ENCODE measurements around the gene RSL1D1.
A peak's percentile ranks its signal among the peaks of the same experiment; 100 is the strongest.

RSL1D1 gene

GRCh38 chr16:11848842-11849241 is 2.5 kb downstream of the RSL1D1 start:
- Histone ChIP-seq H3K4me3 (ENCODE audit: control insufficient read depth in 1 of 7, extremely low read depth in 1 of 7, insufficient read depth in 4 of 7, low read depth in 2 of 7, low read length in 6 of 7) (no peak overlapping the region), H3K9me3 (ENCODE audit: control extremely low read depth in 1 of 5, control insufficient read depth in 4 of 5, insufficient read depth in 2 of 5, low read depth in 1 of 5, low read length in 4 of 5) (no peaks in the 10 kb centered on the region), H3K27ac (ENCODE audit: insufficient read depth in 1 of 2, low read depth in 1 of 2, low read length in 2 of 2, poor library complexity in 1 of 2, severe bottlenecking in 2 of 2) (no peak overlapping the region), H3K4me1 (ENCODE audit: control extremely low read depth in 1 of 4, control insufficient read depth in 4 of 4, insufficient read depth in 4 of 4, low read length in 3 of 4) (peaks cover 3 to 29% (median 22%) of the 10 kb centered on the region in 4 experiments), H3K36me3 (ENCODE audit: control insufficient read depth in 4 of 4, insufficient read depth in 4 of 4, low read length in 3 of 4) (peaks cover 19 to 54% (median 42%) of the 10 kb centered on the region in 4 experiments), H3K27me3 (replicated peaks in 2 of 5; ENCODE audit: control insufficient read depth in 4 of 5, insufficient read depth in 5 of 5, low read length in 4 of 5) (no peaks in the 10 kb centered on the region)
- ChIA-PET POLR2A (no interaction called here), CTCF (interaction anchor here (0.5 to 1.2 kb wide), 4 partner anchors 20 to 826 kb away, joined by 3 to 4 read pairs (median 3); partner anchors contain the start of gene ZC3H7A)
- DNase-seq = no peak
- 100% methylated on average over 1 of the region's 3 CpGs for WGBS (ENCODE audit: insufficient coverage)

DNA sequence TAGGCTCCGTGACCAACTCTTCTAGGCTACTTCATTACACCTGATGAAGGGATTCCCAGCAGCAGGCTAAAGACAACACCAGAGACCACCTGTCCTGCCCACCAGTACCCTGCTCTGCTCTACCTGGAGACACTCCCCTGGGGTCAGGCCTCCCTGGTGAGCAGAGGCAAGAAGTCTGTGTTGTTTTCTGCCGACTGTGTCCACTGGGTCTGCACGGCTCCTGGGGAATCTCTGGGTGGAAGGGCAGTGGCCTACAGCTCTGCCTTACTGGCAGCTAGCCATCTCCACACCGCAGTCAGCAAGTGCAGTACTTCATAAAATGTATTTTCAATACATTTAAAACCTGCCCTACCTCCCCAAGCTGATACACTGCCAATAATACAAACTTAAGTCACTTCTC is 6.8 kb downstream of the RSL1D1 start:
- ChIA-PET POLR2A (no interaction called here), CTCF (interaction anchor here (1.5 to 2.0 kb wide), 2 partner anchors 13 to 14 kb away, joined by 3 to 4 read pairs; no protein-coding TSS in a partner anchor)
- H3K9me3 ChIP-seq (ENCODE audit: control extremely low read depth in 1 of 5, control insufficient read depth in 4 of 5, insufficient read depth in 2 of 5, low read depth in 1 of 5, low read length in 4 of 5) = no peaks in the 10 kb centered on the region
- no peak overlapping the region for H3K4me3 ChIP-seq (ENCODE audit: control insufficient read depth in 1 of 7, extremely low read depth in 1 of 7, insufficient read depth in 4 of 7, low read depth in 2 of 7, low read length in 6 of 7)
- peaks cover 23 to 91% (median 67%) of the 10 kb centered on the region in 4 experiments for H3K36me3 ChIP-seq (ENCODE audit: control insufficient read depth in 4 of 4, insufficient read depth in 4 of 4, low read length in 3 of 4)
- H3K4me1 ChIP-seq (ENCODE audit: control extremely low read depth in 1 of 4, control insufficient read depth in 4 of 4, insufficient read depth in 4 of 4, low read length in 3 of 4) = peaks cover 0 to 6% (median 1%) of the 10 kb centered on the region in 4 experiments
- H3K27ac ChIP-seq (ENCODE audit: insufficient read depth in 1 of 2, low read depth in 1 of 2, low read length in 2 of 2, poor library complexity in 1 of 2, severe bottlenecking in 2 of 2) = peak overlapping the region in 1 of 2 experiments; percentile 12
- 100% methylated on average over 2 of the region's 4 CpGs for WGBS (ENCODE audit: insufficient coverage)
- DNase-seq = no peak
- no peaks in the 10 kb centered on the region for H3K27me3 ChIP-seq (replicated peaks in 2 of 5; ENCODE audit: control insufficient read depth in 4 of 5, insufficient read depth in 5 of 5, low read length in 4 of 5)

DNA sequence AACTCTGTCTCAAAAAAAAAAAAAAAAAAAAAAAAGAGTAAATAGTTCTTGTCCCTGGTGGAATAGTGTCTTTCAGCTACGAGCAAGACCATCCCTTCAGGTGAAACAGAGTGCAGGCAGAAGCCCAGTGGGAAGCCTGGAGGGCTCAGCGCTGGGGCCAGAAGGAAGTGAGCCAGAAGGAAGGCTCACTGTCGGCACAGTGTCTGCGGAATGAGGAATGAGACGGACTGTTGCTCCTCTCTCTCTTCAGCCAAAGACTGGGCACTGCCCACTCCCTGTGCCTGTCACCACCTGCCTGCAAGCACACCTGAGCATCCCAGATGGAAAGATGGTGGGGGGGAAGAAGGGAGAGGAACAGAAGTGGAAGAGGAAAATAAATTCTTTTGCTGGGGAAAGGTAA is 7.5 kb downstream of the RSL1D1 start:
- Histone ChIP-seq H3K36me3 (ENCODE audit: control insufficient read depth in 4 of 4, insufficient read depth in 4 of 4, low read length in 3 of 4) (peaks cover 25 to 90% (median 67%) of the 10 kb centered on the region in 4 experiments), H3K4me1 (ENCODE audit: control extremely low read depth in 1 of 4, control insufficient read depth in 4 of 4, insufficient read depth in 4 of 4, low read length in 3 of 4) (peaks cover 0 to 4% (median 0%) of the 10 kb centered on the region in 4 experiments), H3K27me3 (replicated peaks in 2 of 5; ENCODE audit: control insufficient read depth in 4 of 5, insufficient read depth in 5 of 5, low read length in 4 of 5) (no peaks in the 10 kb centered on the region), H3K9me3 (ENCODE audit: control extremely low read depth in 1 of 5, control insufficient read depth in 4 of 5, insufficient read depth in 2 of 5, low read depth in 1 of 5, low read length in 4 of 5) (no peaks in the 10 kb centered on the region), H3K4me3 (ENCODE audit: control insufficient read depth in 1 of 7, extremely low read depth in 1 of 7, insufficient read depth in 4 of 7, low read depth in 2 of 7, low read length in 6 of 7) (no peak overlapping the region), H3K27ac (ENCODE audit: insufficient read depth in 1 of 2, low read depth in 1 of 2, low read length in 2 of 2, poor library complexity in 1 of 2, severe bottlenecking in 2 of 2) (peak overlapping the region in 1 of 2 experiments; percentile 12)
- DNase-seq = no peak
- no CpG with 5 or more reads among the region's 5 CpGs for WGBS (ENCODE audit: insufficient coverage)
- ChIA-PET CTCF (interaction anchor here (1.5 to 2.0 kb wide), 2 partner anchors 12 to 14 kb away, joined by 3 to 4 read pairs; no protein-coding TSS in a partner anchor), POLR2A (no interaction called here)

DNA sequence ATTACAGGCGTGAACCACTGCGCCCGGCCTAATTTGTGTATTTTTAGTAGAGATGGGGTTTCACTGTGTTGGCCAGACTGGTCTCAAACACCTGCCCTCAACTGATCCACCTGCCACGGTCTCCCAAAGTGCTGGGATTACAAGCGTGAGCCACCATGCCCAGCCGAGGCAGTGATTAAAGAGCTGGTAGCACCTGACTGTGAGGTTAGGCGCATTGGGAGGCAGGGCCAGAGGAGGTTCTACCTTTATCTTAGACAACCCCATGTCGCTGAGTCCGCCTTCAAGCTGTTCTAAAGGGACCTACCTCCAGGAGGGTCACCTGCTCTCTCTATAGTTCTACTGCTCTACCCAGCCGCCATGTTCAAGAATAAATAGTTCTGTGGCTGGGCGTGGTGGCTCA is 8.1 kb downstream of the RSL1D1 start:
- 94% methylated on average over 10 of the region's 11 CpGs for WGBS (ENCODE audit: insufficient coverage)
- H3K27ac ChIP-seq (ENCODE audit: insufficient read depth in 1 of 2, low read depth in 1 of 2, low read length in 2 of 2, poor library complexity in 1 of 2, severe bottlenecking in 2 of 2) = no peak overlapping the region
- no peaks in the 10 kb centered on the region for H3K27me3 ChIP-seq (replicated peaks in 2 of 5; ENCODE audit: control insufficient read depth in 4 of 5, insufficient read depth in 5 of 5, low read length in 4 of 5)
- ChIA-PET POLR2A (no interaction called here), CTCF (no interaction called here)
- H3K36me3 ChIP-seq (ENCODE audit: control insufficient read depth in 4 of 4, insufficient read depth in 4 of 4, low read length in 3 of 4) = peaks cover 26 to 90% (median 65%) of the 10 kb centered on the region in 4 experiments
- no peaks in the 10 kb centered on the region for H3K4me1 ChIP-seq (ENCODE audit: control extremely low read depth in 1 of 4, control insufficient read depth in 4 of 4, insufficient read depth in 4 of 4, low read length in 3 of 4)
- no peak overlapping the region for H3K4me3 ChIP-seq (ENCODE audit: control insufficient read depth in 1 of 7, extremely low read depth in 1 of 7, insufficient read depth in 4 of 7, low read depth in 2 of 7, low read length in 6 of 7)
- H3K9me3 ChIP-seq (ENCODE audit: control extremely low read depth in 1 of 5, control insufficient read depth in 4 of 5, insufficient read depth in 2 of 5, low read depth in 1 of 5, low read length in 4 of 5) = no peaks in the 10 kb centered on the region
- no peak for DNase-seq

DNA sequence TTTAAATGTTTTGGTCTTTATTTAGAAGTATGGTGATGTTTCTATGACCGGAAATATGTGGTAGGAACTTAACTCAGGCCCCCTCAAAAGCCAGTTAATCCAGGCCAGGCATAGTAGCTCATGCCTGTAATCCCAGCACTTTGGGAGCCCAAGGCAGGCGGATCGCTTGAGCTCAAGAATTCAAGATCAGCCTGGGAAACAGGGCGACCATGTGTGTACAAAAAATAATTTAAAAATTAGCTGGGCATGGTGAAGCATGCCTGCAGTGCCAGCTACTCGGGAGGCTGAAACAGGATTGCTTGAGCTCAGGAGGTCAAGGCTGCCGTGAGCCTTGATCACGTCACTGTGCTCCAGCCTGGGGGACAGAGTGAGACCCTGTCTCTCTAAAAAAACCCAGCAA is 10.3 kb downstream of the RSL1D1 start:
- Histone ChIP-seq H3K27me3 (replicated peaks in 2 of 5; ENCODE audit: control insufficient read depth in 4 of 5, insufficient read depth in 5 of 5, low read length in 4 of 5) (no peaks in the 10 kb centered on the region), H3K36me3 (ENCODE audit: control insufficient read depth in 4 of 4, insufficient read depth in 4 of 4, low read length in 3 of 4) (peaks cover 28 to 93% (median 68%) of the 10 kb centered on the region in 4 experiments), H3K4me3 (ENCODE audit: control insufficient read depth in 1 of 7, extremely low read depth in 1 of 7, insufficient read depth in 4 of 7, low read depth in 2 of 7, low read length in 6 of 7) (no peak overlapping the region), H3K4me1 (ENCODE audit: control extremely low read depth in 1 of 4, control insufficient read depth in 4 of 4, insufficient read depth in 4 of 4, low read length in 3 of 4) (no peaks in the 10 kb centered on the region), H3K27ac (ENCODE audit: insufficient read depth in 1 of 2, low read depth in 1 of 2, low read length in 2 of 2, poor library complexity in 1 of 2, severe bottlenecking in 2 of 2) (no peak overlapping the region), H3K9me3 (ENCODE audit: control extremely low read depth in 1 of 5, control insufficient read depth in 4 of 5, insufficient read depth in 2 of 5, low read depth in 1 of 5, low read length in 4 of 5) (no peaks in the 10 kb centered on the region)
- no peak for DNase-seq
- ChIA-PET CTCF (interaction anchor here (0.7 kb wide), 1 partner anchor 445 kb away, joined by 3 read pairs; no protein-coding TSS in a partner anchor), POLR2A (no interaction called here)
- WGBS (ENCODE audit: insufficient coverage) = 97% methylated on average over 7 of the region's 7 CpGs

GRCh38 chr16:11836650-11837244 is 14.6 kb downstream of the RSL1D1 start:
- WGBS (ENCODE audit: insufficient coverage) = 96% methylated on average over 7 of the region's 7 CpGs
- Histone ChIP-seq H3K9me3 (ENCODE audit: control extremely low read depth in 1 of 5, control insufficient read depth in 4 of 5, insufficient read depth in 2 of 5, low read depth in 1 of 5, low read length in 4 of 5) (no peaks in the 10 kb centered on the region), H3K36me3 (ENCODE audit: control insufficient read depth in 4 of 4, insufficient read depth in 4 of 4, low read length in 3 of 4) (peaks cover 17 to 57% (median 39%) of the 10 kb centered on the region in 4 experiments), H3K4me1 (ENCODE audit: control extremely low read depth in 1 of 4, control insufficient read depth in 4 of 4, insufficient read depth in 4 of 4, low read length in 3 of 4) (no peaks in the 10 kb centered on the region), H3K27ac (ENCODE audit: insufficient read depth in 1 of 2, low read depth in 1 of 2, low read length in 2 of 2, poor library complexity in 1 of 2, severe bottlenecking in 2 of 2) (no peak overlapping the region), H3K27me3 (replicated peaks in 2 of 5; ENCODE audit: control insufficient read depth in 4 of 5, insufficient read depth in 5 of 5, low read length in 4 of 5) (no peaks in the 10 kb centered on the region), H3K4me3 (ENCODE audit: control insufficient read depth in 1 of 7, extremely low read depth in 1 of 7, insufficient read depth in 4 of 7, low read depth in 2 of 7, low read length in 6 of 7) (no peak overlapping the region)
- DNase-seq = no peak
- CTCF ChIA-PET = no interaction called here
- POLR2A ChIA-PET = no interaction called here

GRCh38 chr16:11835891-11836649 is 15.3 kb downstream of the RSL1D1 start:
- H3K36me3 ChIP-seq (ENCODE audit: control insufficient read depth in 4 of 4, insufficient read depth in 4 of 4, low read length in 3 of 4) = peaks cover 14 to 50% (median 33%) of the 10 kb centered on the region in 4 experiments
- DNase-seq = no peak
- ChIA-PET POLR2A (no interaction called here), CTCF (interaction anchor here (0.8 to 1.4 kb wide), 2 partner anchors 9 to 30 kb away, joined by 3 read pairs; no protein-coding TSS in a partner anchor)
- no peaks in the 10 kb centered on the region for H3K4me1 ChIP-seq (ENCODE audit: control extremely low read depth in 1 of 4, control insufficient read depth in 4 of 4, insufficient read depth in 4 of 4, low read length in 3 of 4)
- H3K27ac ChIP-seq (ENCODE audit: insufficient read depth in 1 of 2, low read depth in 1 of 2, low read length in 2 of 2, poor library complexity in 1 of 2, severe bottlenecking in 2 of 2) = no peak overlapping the region
- H3K27me3 ChIP-seq (replicated peaks in 2 of 5; ENCODE audit: control insufficient read depth in 4 of 5, insufficient read depth in 5 of 5, low read length in 4 of 5) = no peaks in the 10 kb centered on the region
- 98% methylated on average over 4 of the region's 9 CpGs for WGBS (ENCODE audit: insufficient coverage)
- no peak overlapping the region for H3K4me3 ChIP-seq (ENCODE audit: control insufficient read depth in 1 of 7, extremely low read depth in 1 of 7, insufficient read depth in 4 of 7, low read depth in 2 of 7, low read length in 6 of 7)
- no peaks in the 10 kb centered on the region for H3K9me3 ChIP-seq (ENCODE audit: control extremely low read depth in 1 of 5, control insufficient read depth in 4 of 5, insufficient read depth in 2 of 5, low read depth in 1 of 5, low read length in 4 of 5)
